Astrocyte (in vitro differentiated cells and primary cell): Measurements from ENCODE around the gene KCNN3. TPM values are rescaled to one million over a fixed set of nuclear protein-coding genes. Genes with fewer than 3 reads are reported as not detected.

Experiments used
- DNase-seq: peaks from one replicate; pipeline ENCODE4 v3.0.0-alpha.2; 2010; ENCODE audit warnings: low read depth
- FAIRE-seq: peaks from 2 replicates; lab custom pipeline; 2011; peaks lifted over from hg19 to GRCh38; lab: Jason Lieb, UNC
- H2AFZ ChIP-seq: 2 replicates; pipeline ENCODE4 v1.6.0; 2012; ENCODE audit warnings: low read depth, low read length, inconsistent platforms
- H3K27ac ChIP-seq: 2 replicates; pipeline ENCODE4 v1.5.1; 2011; ENCODE audit warnings: low read depth, low read length, inconsistent platforms
- H3K27me3 ChIP-seq: 2 replicates; pipeline ENCODE4 v1.6.0; 2011; ENCODE audit warnings: low read length, inconsistent platforms; ENCODE audit not compliant: insufficient read depth
- H3K36me3 ChIP-seq: 2 replicates; pipeline ENCODE4 v1.5.1; 2011; ENCODE audit warnings: low read length, inconsistent platforms; ENCODE audit not compliant: insufficient read depth
- H3K4me1 ChIP-seq: 2 replicates; pipeline ENCODE4 v1.5.1; 2011; ENCODE audit warnings: low read length, inconsistent platforms; ENCODE audit not compliant: insufficient read depth
- H3K4me2 ChIP-seq: 2 replicates; pipeline ENCODE4 v1.6.0; 2012; ENCODE audit warnings: low read length, inconsistent platforms
- H3K4me3 ChIP-seq: 2 replicates; pipeline ENCODE4 v1.5.1; 2011; ENCODE audit warnings: low read depth, mild to moderate bottlenecking, low read length, inconsistent platforms; ENCODE audit not compliant: insufficient read depth
- H3K79me2 ChIP-seq: 2 replicates; pipeline ENCODE4 v1.6.0; 2012; ENCODE audit warnings: mild to moderate bottlenecking, low read length, inconsistent platforms; ENCODE audit not compliant: insufficient read depth
- H3K9ac ChIP-seq: 2 replicates; pipeline ENCODE4 v1.6.0; 2012; ENCODE audit warnings: mild to moderate bottlenecking, low read length, inconsistent platforms
- H3K9me3 ChIP-seq: 2 replicates; pipeline ENCODE4 v1.5.1; 2012; ENCODE audit warnings: low read depth, mild to moderate bottlenecking, low read length, inconsistent platforms; ENCODE audit not compliant: insufficient read depth
- H4K20me1 ChIP-seq: 2 replicates; pipeline ENCODE4 v1.6.0; 2012; ENCODE audit warnings: low read length, inconsistent platforms; ENCODE audit not compliant: insufficient read depth
- H3K27ac Mint-ChIP-seq: one replicate; pipeline ENCODE4 v1.8.0; 2021; ENCODE audit warnings: mild to moderate bottlenecking, mixed read lengths; ENCODE audit not compliant: unreplicated experiment
- H3K27me3 Mint-ChIP-seq: one replicate; pipeline ENCODE4 v1.8.0; 2021; ENCODE audit warnings: low read depth, mixed read lengths; ENCODE audit not compliant: unreplicated experiment
- H3K36me3 Mint-ChIP-seq: one replicate; pipeline ENCODE4 v1.8.0; 2021; ENCODE audit warnings: low read depth, mixed read lengths; ENCODE audit not compliant: unreplicated experiment
- H3K4me1 Mint-ChIP-seq: one replicate; pipeline ENCODE4 v1.8.0; 2021; ENCODE audit warnings: low read depth, mixed read lengths; ENCODE audit not compliant: unreplicated experiment
- H3K4me3 Mint-ChIP-seq: one replicate; pipeline ENCODE4 v1.8.0; 2021; ENCODE audit warnings: mild to moderate bottlenecking, moderate library complexity, mixed read lengths; ENCODE audit not compliant: unreplicated experiment
- H3K9me3 Mint-ChIP-seq: one replicate; pipeline ENCODE4 v1.8.0; 2021; ENCODE audit warnings: mild to moderate bottlenecking, mixed read lengths; ENCODE audit not compliant: unreplicated experiment
- EZH2 ChIP-seq: IDR thresholded peaks from 2 replicates; pipeline ENCODE4 v1.6.1; 2012; ENCODE audit warnings: mild to moderate bottlenecking, low read length, inconsistent platforms; ENCODE audit not compliant: insufficient read depth
- total RNA-seq: library from RNA; stranded (reverse); gene quantifications from 2 replicates; pipeline ENCODE4 v1.2.1, GENCODE V29; 2021
- TF ChIP-seq, protein P1 (sequence below): IDR thresholded peaks from 2 replicates; pipeline ENCODE4 v1.5.1; 2011; ENCODE audit warnings: low read depth, mild to moderate bottlenecking, inconsistent platforms, low read length, moderate library complexity; ENCODE audit not compliant: insufficient read depth

Gene KCNN3
- total RNA-seq, 1 donor from 2014 or later = 0.66 TPM

DNA sequence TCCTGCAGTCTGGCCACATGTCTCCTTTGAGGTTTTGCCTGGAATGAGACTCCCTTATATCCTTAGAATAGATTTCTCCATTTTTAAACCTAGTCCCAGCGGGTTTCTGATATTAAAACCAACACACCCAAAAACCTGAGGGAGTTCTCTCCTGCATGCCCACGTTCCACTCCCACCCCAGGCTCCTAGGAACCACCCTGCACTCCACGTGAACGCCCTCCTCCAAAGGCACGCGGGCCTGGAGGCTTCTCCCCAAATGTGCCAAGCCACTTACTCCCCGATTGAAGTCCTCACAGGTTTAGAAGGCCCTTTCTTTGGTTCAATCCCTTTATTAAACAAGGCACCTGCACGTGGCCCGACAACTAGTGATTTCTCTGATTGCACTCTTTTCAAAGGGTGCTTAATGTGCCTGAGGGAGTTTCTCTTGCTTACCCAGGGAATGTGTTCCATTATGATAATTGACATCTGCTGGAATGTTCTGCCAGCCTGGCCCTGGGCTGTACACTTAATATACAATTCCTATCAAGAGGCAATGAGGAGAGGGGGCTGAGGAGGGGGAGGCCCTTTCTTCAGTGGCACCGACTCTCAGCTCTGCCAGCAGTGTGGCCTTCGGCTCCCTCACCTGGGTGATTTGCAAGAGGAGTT is 157.8 kb downstream of the KCNN3 start:
- FAIRE-seq (no peak), DNase-seq (no peak)
- no peaks in the 10 kb centered on the region for H3K9me3 Mint-ChIP-seq
- no peak overlapping the region for H3K27ac Mint-ChIP-seq
- Histone ChIP-seq H3K27ac (no peak overlapping the region), H4K20me1 (peaks cover 6% of the 10 kb centered on the region), H3K36me3 (no peaks in the 10 kb centered on the region), H3K79me2 (no peaks in the 10 kb centered on the region), H3K27me3 (peaks cover 8% of the 10 kb centered on the region), H3K4me1 (no peaks in the 10 kb centered on the region), H3K4me3 (no peak overlapping the region), H3K9ac (no peak overlapping the region), H3K9me3 (no peaks in the 10 kb centered on the region), H2AFZ (no peak overlapping the region), H3K4me2 (no peak overlapping the region)
- no peak overlapping the region for H3K4me3 Mint-ChIP-seq
- H3K27me3 Mint-ChIP-seq = peaks cover 24% of the 10 kb centered on the region
- TF ChIP-seq, protein P1, sequence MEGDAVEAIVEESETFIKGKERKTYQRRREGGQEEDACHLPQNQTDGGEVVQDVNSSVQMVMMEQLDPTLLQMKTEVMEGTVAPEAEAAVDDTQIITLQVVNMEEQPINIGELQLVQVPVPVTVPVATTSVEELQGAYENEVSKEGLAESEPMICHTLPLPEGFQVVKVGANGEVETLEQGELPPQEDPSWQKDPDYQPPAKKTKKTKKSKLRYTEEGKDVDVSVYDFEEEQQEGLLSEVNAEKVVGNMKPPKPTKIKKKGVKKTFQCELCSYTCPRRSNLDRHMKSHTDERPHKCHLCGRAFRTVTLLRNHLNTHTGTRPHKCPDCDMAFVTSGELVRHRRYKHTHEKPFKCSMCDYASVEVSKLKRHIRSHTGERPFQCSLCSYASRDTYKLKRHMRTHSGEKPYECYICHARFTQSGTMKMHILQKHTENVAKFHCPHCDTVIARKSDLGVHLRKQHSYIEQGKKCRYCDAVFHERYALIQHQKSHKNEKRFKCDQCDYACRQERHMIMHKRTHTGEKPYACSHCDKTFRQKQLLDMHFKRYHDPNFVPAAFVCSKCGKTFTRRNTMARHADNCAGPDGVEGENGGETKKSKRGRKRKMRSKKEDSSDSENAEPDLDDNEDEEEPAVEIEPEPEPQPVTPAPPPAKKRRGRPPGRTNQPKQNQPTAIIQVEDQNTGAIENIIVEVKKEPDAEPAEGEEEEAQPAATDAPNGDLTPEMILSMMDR = no peak
- no peak for TF ChIP-seq EZH2
- H3K4me1 Mint-ChIP-seq = peaks cover 8% of the 10 kb centered on the region
- no peaks in the 10 kb centered on the region for H3K36me3 Mint-ChIP-seq

DNA sequence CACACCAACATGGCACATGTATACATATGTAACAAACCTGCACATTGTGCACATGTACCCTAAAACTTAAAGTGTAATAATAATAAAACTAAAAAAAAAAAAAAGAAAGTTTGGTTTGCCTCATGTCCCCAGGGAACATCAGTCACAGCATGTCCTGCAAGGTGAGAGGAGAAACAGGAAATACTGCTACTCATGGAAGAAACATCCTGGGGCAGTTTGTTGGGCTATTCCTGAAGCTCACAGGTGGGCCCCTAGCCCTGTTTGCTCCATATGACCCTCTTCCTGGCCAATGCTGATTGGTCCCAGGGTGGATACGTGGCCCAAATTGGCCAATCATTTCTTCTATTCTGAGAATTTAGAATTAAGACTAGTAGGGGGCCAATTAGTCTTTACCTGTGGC is 158.7 kb downstream of the KCNN3 start:
- no peak overlapping the region for H3K9ac ChIP-seq
- H4K20me1 ChIP-seq = peaks cover 6% of the 10 kb centered on the region
- no peaks in the 10 kb centered on the region for H3K9me3 Mint-ChIP-seq
- no peak overlapping the region for H3K27ac Mint-ChIP-seq
- no peaks in the 10 kb centered on the region for H3K36me3 ChIP-seq
- H3K36me3 Mint-ChIP-seq = no peaks in the 10 kb centered on the region
- DNase-seq (no peak), FAIRE-seq (no peak)
- H3K4me1 Mint-ChIP-seq = peaks cover 8% of the 10 kb centered on the region
- TF ChIP-seq, protein P1 = no peak
- TF ChIP-seq EZH2 = no peak
- no peaks in the 10 kb centered on the region for H3K9me3 ChIP-seq
- H3K27me3 ChIP-seq = peaks cover 12% of the 10 kb centered on the region
- no peak overlapping the region for H3K4me3 Mint-ChIP-seq
- no peak overlapping the region for H3K27ac ChIP-seq
- peaks cover 29% of the 10 kb centered on the region for H3K27me3 Mint-ChIP-seq
- no peak overlapping the region for H3K4me2 ChIP-seq
- H3K4me1 ChIP-seq = no peaks in the 10 kb centered on the region
- H3K79me2 ChIP-seq = no peaks in the 10 kb centered on the region
- H3K4me3 ChIP-seq = no peak overlapping the region
- H2AFZ ChIP-seq = no peak overlapping the region

DNA sequence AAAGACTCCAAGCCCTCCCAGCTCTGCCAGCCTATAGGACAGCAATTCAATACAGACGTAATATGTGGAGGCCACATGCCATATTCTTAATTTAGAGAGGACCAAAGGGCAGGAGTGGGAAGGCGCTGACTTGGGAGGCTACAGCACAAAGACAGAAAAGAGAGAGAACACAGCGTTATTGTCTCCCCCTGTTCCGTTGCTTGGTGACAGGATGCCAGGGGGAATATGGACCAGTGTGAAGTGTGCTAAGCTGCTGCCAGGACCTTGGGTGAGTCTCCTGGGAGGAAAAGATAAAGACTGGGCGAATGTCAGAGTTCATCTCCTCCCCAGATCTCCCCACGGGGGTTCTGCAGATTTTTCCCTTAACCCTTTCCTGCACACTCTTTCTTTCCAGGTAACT is 160.0 kb downstream of the KCNN3 start:
- H3K27ac ChIP-seq = no peak overlapping the region
- peaks cover 6% of the 10 kb centered on the region for H4K20me1 ChIP-seq
- TF ChIP-seq, protein P1 = no peak
- no peak for TF ChIP-seq EZH2
- H3K4me3 Mint-ChIP-seq = no peak overlapping the region
- H3K4me1 Mint-ChIP-seq = peaks cover 8% of the 10 kb centered on the region
- H3K27ac Mint-ChIP-seq = no peak overlapping the region
- no peak overlapping the region for H3K4me2 ChIP-seq
- H3K9ac ChIP-seq = no peak overlapping the region
- H3K27me3 ChIP-seq = peaks cover 18% of the 10 kb centered on the region
- H3K36me3 ChIP-seq = no peaks in the 10 kb centered on the region
- no peaks in the 10 kb centered on the region for H3K36me3 Mint-ChIP-seq
- no peaks in the 10 kb centered on the region for H3K79me2 ChIP-seq
- peaks cover 38% of the 10 kb centered on the region for H3K27me3 Mint-ChIP-seq
- no peak for DNase-seq
- H3K4me1 ChIP-seq = no peaks in the 10 kb centered on the region
- no peak for FAIRE-seq
- no peaks in the 10 kb centered on the region for H3K9me3 ChIP-seq
- no peaks in the 10 kb centered on the region for H3K9me3 Mint-ChIP-seq
- H3K4me3 ChIP-seq = no peak overlapping the region
- H2AFZ ChIP-seq = no peak overlapping the region
